ENCODE measurements around the gene SCCPDH.
"Not testable (repeated sequence)": the region's sequence is repeated elsewhere in the genome, so short reads cannot be mapped to it uniquely, and the experiment has no call there.

DNA sequence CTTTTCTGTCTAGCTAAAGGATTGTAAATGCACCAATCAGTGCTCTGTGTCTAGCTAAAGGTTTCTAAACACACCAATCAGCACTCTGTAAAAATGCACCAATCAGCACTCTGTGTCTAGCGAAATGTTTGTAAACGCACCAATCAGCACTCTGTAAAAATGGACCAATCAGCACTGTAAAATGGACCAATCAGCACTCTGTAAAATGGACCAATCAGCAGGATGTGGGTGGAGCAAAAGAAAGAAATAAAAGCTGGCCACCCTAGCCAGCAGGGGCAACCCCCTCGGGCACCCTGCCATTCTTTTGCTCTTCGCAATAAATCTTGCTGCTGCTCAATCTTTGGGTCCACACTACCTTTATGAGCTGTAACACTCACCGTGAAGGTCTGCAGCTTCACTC, 11.8 kb upstream of the SCCPDH start:
- not testable (repeated sequence) for TF ChIP-seq POLR2A (IDR thresholded peaks at IDR 0.05; ENCODE audit: low read length); HDAC2 (IDR thresholded peaks at IDR 0.05); JUN (IDR thresholded peaks at IDR 0.05); EHMT2 (IDR thresholded peaks at IDR 0.05; ENCODE audit: low read depth); CHD2 (IDR thresholded peaks at IDR 0.05; ENCODE audit: low read length, partially characterized antibody); CBX2 (IDR thresholded peaks at IDR 0.05; ENCODE audit: borderline replicate concordance, low read depth)
- TF ChIP-seq, protein P1, sequence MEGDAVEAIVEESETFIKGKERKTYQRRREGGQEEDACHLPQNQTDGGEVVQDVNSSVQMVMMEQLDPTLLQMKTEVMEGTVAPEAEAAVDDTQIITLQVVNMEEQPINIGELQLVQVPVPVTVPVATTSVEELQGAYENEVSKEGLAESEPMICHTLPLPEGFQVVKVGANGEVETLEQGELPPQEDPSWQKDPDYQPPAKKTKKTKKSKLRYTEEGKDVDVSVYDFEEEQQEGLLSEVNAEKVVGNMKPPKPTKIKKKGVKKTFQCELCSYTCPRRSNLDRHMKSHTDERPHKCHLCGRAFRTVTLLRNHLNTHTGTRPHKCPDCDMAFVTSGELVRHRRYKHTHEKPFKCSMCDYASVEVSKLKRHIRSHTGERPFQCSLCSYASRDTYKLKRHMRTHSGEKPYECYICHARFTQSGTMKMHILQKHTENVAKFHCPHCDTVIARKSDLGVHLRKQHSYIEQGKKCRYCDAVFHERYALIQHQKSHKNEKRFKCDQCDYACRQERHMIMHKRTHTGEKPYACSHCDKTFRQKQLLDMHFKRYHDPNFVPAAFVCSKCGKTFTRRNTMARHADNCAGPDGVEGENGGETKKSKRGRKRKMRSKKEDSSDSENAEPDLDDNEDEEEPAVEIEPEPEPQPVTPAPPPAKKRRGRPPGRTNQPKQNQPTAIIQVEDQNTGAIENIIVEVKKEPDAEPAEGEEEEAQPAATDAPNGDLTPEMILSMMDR (IDR thresholded peaks at IDR 0.05) = not testable (repeated sequence)
- TF ChIP-seq, protein P2, sequence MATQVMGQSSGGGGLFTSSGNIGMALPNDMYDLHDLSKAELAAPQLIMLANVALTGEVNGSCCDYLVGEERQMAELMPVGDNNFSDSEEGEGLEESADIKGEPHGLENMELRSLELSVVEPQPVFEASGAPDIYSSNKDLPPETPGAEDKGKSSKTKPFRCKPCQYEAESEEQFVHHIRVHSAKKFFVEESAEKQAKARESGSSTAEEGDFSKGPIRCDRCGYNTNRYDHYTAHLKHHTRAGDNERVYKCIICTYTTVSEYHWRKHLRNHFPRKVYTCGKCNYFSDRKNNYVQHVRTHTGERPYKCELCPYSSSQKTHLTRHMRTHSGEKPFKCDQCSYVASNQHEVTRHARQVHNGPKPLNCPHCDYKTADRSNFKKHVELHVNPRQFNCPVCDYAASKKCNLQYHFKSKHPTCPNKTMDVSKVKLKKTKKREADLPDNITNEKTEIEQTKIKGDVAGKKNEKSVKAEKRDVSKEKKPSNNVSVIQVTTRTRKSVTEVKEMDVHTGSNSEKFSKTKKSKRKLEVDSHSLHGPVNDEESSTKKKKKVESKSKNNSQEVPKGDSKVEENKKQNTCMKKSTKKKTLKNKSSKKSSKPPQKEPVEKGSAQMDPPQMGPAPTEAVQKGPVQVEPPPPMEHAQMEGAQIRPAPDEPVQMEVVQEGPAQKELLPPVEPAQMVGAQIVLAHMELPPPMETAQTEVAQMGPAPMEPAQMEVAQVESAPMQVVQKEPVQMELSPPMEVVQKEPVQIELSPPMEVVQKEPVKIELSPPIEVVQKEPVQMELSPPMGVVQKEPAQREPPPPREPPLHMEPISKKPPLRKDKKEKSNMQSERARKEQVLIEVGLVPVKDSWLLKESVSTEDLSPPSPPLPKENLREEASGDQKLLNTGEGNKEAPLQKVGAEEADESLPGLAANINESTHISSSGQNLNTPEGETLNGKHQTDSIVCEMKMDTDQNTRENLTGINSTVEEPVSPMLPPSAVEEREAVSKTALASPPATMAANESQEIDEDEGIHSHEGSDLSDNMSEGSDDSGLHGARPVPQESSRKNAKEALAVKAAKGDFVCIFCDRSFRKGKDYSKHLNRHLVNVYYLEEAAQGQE (IDR thresholded peaks at IDR 0.05) = not testable (repeated sequence)
- TF ChIP-seq, protein P3, sequence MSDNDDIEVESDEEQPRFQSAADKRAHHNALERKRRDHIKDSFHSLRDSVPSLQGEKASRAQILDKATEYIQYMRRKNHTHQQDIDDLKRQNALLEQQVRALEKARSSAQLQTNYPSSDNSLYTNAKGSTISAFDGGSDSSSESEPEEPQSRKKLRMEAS (IDR thresholded peaks at IDR 0.05) = not testable (repeated sequence)

Data from A549 (cell line).